PC-9 (cell line): ENCODE measurements around the gene PTPN13. TPM values are rescaled to one million over a fixed set of nuclear protein-coding genes. Genes with fewer than 3 reads are reported as not detected.
A peak's percentile ranks its signal among the peaks of the same experiment; 100 is the strongest.

ENCODE experiments used
- Bru-seq: library from RNA; stranded (reverse); fragments of 400-500 nt; gene quantifications from one replicate; lab custom pipeline; 2021; lab: Mats Ljungman, UMichigan
- BruChase-seq, 2 experiments: library from RNA; stranded (reverse); fragments of 400-500 nt; gene quantifications; one replicate each; lab custom pipeline; 2021; lab: Mats Ljungman, UMichigan
- BruUV-seq: library from RNA; stranded (reverse); fragments of 400-500 nt; replicated peaks from 2 replicates; lab custom pipeline; 2021; lab: Mats Ljungman, UMichigan
- CTCF ChIA-PET: fragments of 300-600 bp; sonication (Branson Sonifier 250); formaldehyde crosslinking; loops from one replicate; lab custom pipeline; 2022; ENCODE audit warnings: antibody characterized with exemption; lab: Charles Lee
- POLR2A ChIA-PET: fragments of 300-600 bp; sonication (Branson Sonifier 250); formaldehyde crosslinking; loops from one replicate; lab custom pipeline; 2022; ENCODE audit warnings: antibody characterized with exemption; ENCODE audit not compliant: unreplicated experiment; lab: Charles Lee
- DNase-seq, 2 experiments: peaks; one replicate each; pipeline versions ENCODE4 v3.0.0 to v3.0.0-alpha.2; 2015 to 2022; ENCODE audit warnings: mixed read lengths in 1 of 2
- H2AFZ ChIP-seq: fragments of 200-600 bp; sonication (generic); 2 replicates; pipeline ENCODE4 v1.8.1; 2017; ENCODE audit warnings: antibody characterized with exemption
- H3F3A ChIP-seq: fragments of 200-600 bp; sonication (generic); 2 replicates; pipeline ENCODE4 v1.8.1; 2017; ENCODE audit warnings: antibody characterized with exemption, mild to moderate bottlenecking, low read depth; ENCODE audit not compliant: insufficient read depth
- H3K27ac ChIP-seq: fragments of 200-600 bp; sonication (generic); 2 replicates; pipeline ENCODE4 v1.6.1; 2016; ENCODE audit warnings: mixed run types
- H3K27me3 ChIP-seq: fragments of 200-600 bp; sonication (generic); 2 replicates; pipeline ENCODE4 v1.6.1; 2016; ENCODE audit warnings: low read depth, mixed run types; ENCODE audit not compliant: insufficient read depth
- H3K36me3 ChIP-seq: fragments of 200-600 bp; sonication (generic); 2 replicates; pipeline ENCODE4 v1.6.1; 2016; ENCODE audit warnings: low read depth, mixed run types
- H3K4me1 ChIP-seq: fragments of 200-600 bp; sonication (generic); replicated peaks from 2 replicates; pipeline ENCODE4 v1.6.1; 2016; ENCODE audit warnings: mixed run types; ENCODE audit not compliant: insufficient read depth
- H3K4me2 ChIP-seq: fragments of 200-600 bp; sonication (generic); 2 replicates; pipeline ENCODE4 v1.6.1; 2017; ENCODE audit warnings: mixed run types
- H3K4me3 ChIP-seq: fragments of 200-600 bp; sonication (generic); 2 replicates; pipeline ENCODE4 v1.6.1; 2016; ENCODE audit warnings: mixed run types
- H3K79me2 ChIP-seq: fragments of 200-600 bp; sonication (generic); 2 replicates; pipeline ENCODE4 v1.6.1; 2017; ENCODE audit warnings: low read depth, mixed run types
- H3K9me2 ChIP-seq: fragments of 200-600 bp; sonication (generic); 2 replicates; pipeline ENCODE4 v1.8.1; 2017; ENCODE audit warnings: mild to moderate bottlenecking; ENCODE audit not compliant: insufficient read depth
- H3K9me3 ChIP-seq: fragments of 200-600 bp; sonication (generic); 2 replicates; pipeline ENCODE4 v1.8.1; 2016; ENCODE audit warnings: low read depth; ENCODE audit not compliant: insufficient read depth
- H4K20me1 ChIP-seq: fragments of 200-600 bp; sonication (generic); 2 replicates; pipeline ENCODE4 v1.8.1; 2017; ENCODE audit not compliant: insufficient read depth
- CTCF ChIP-seq: fragments of 200-600 bp; sonication (generic); conservative IDR thresholded peaks from 2 replicates; pipeline ENCODE4 v1.6.1; 2017; ENCODE audit warnings: mixed run types, antibody characterized with exemption, mild to moderate bottlenecking, moderate library complexity
- EZH2 ChIP-seq: fragments of 200-600 bp; sonication (generic); IDR thresholded peaks from 2 replicates; pipeline ENCODE4 v1.8.0; 2017; ENCODE audit warnings: antibody characterized with exemption, low read depth
- intact Hi-C: fragments of 100-400 bp; cut with micrococcal nuclease; formaldehyde crosslinking; loops from one replicate; pipeline ENCODE4 v1.10.0; 2022; ENCODE audit not compliant: unreplicated experiment
- long read RNA-seq: library from polyadenylated mRNA; stranded (forward); transcript quantifications from one replicate; pipeline ENCODE4 v2.0.0, GENCODE V29; 2022
- total RNA-seq: library from RNA; stranded (reverse); gene quantifications from 2 replicates; pipeline ENCODE4 v1.2.3, GENCODE V29; 2021

The PTPN13 gene
- total RNA-seq: 6.9 and 8.3 TPM in 2 replicates
- percentile 49 among the genes with signal in this experiment for Bru-seq, nascent RNA
- BruChase-seq, experiment 1, labeled RNA remaining after a 2-hour chase: percentile 49 among the genes with signal in this experiment
- BruChase-seq, experiment 2, labeled RNA remaining after a 6-hour chase: percentile 44 among the genes with signal in this experiment
- long read RNA-seq, full-length matches to known transcripts: 1 of 5 reads
- long read RNA-seq, partial matches to known transcripts: 2 of 5 reads
- long read RNA-seq, other reads (novel, unspliced or antisense): 2 of 5 reads

DNA sequence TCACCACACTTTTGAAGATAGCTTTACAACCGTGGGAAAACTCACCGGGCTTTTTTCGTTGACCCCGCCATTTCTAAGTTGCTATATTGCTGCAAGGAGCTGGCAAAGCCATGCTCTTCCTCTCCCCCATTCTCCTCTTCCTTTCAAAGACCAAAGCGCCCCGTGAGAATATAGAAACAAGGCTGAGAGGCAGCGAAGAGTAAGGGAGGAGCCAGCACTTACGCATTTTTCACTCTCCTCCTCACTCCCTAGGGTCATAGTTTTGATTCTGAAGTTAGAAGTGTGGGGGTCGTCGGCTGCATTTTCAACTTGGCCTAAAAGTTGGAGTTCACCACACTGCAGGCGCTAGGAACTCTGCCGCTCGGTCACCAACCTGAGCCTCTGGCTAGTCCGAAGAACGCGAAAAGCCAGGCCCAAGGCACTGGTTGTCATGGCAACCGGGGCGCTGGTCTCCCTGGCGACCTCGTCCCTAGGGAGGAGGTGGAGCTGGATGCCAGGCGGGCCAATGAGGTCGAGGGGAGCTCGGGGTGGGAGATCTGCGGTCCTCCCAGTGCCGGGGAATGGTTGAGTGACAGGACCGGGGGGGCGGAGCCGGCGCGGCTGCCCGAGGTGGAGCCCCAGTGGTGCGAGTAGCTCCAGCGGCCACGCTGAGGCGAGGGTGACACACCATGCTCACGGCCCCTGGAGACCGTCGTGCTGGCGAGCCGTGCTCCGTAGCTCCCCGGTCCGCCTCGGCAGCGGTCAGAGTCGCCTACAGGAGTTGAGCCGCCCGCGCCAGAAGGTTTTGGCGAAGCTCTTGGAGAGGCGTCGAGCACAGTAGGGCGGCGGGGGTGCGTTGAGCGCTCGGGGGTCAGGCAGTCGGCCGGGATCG is at the start of gene PTPN13:
TSS of gene PTPN13 (plus strand) at position 628 of the 871 bp plus-strand sequence. CDS start 40,942 bp downstream, outside the sequence.
- intact Hi-C loops: no loop called here
- Histone ChIP-seq H3K27ac (no peak within 1 kb of the TSS; the same call in 1 of the 2 replicates), H3K4me2 (peak within 1 kb of the TSS; percentile 77), H4K20me1 (no peaks in the 10 kb centered on the region; the same call in 1 of the 2 replicates), H3K4me1 (peaks cover 28% of the 10 kb centered on the region), H3K9me2 (no peaks in the 10 kb centered on the region), H3F3A (no peaks in the 10 kb centered on the region), H3K9me3 (no peaks in the 10 kb centered on the region), H2AFZ (peak within 1 kb of the TSS; percentile 99), H3K27me3 (no peaks in the 10 kb centered on the region), H3K36me3 (no peaks in the 10 kb centered on the region), H3K79me2 (peaks cover 18% of the 10 kb centered on the region), H3K4me3 (peak within 1 kb of the TSS; percentile 79)
- no TSS peak for BruUV-seq
- peak; percentile 91 to 95 for DNase-seq
- ChIA-PET POLR2A (interaction anchor here (0.5 to 0.7 kb wide), 6 partner anchors 9 to 599 kb away, joined by 3 to 7 read pairs (median 4); no protein-coding TSS in a partner anchor), CTCF (interaction anchor here (1.0 kb wide), 2 partner anchors 97 to 341 kb away, joined by 3 to 6 read pairs; partner anchors contain the start of gene AFF1)
- TF ChIP-seq EZH2: no peak
- TF ChIP-seq CTCF: no peak

GRCh38 chr4:86547140-86547539 is 47.0 kb upstream of the PTPN13 start:
- no peaks in the 10 kb centered on the region for H3K9me3 ChIP-seq
- no peak for DNase-seq
- H3K4me1 ChIP-seq: no peaks in the 10 kb centered on the region
- no peaks in the 10 kb centered on the region for H4K20me1 ChIP-seq
- ChIA-PET POLR2A (no interaction called here), CTCF (no interaction called here)
- H2AFZ ChIP-seq: no peak overlapping the region
- H3K4me3 ChIP-seq: no peak overlapping the region
- no peak for TF ChIP-seq EZH2
- TF ChIP-seq CTCF: no peak
- H3K4me2 ChIP-seq: no peak overlapping the region
- BruUV-seq: no TSS peak
- H3F3A ChIP-seq: no peaks in the 10 kb centered on the region
- intact Hi-C loops: no loop called here
- H3K27me3 ChIP-seq: no peaks in the 10 kb centered on the region
- no peak overlapping the region for H3K27ac ChIP-seq
- no peaks in the 10 kb centered on the region for H3K79me2 ChIP-seq
- H3K9me2 ChIP-seq: no peaks in the 10 kb centered on the region
- no peaks in the 10 kb centered on the region for H3K36me3 ChIP-seq

DNA sequence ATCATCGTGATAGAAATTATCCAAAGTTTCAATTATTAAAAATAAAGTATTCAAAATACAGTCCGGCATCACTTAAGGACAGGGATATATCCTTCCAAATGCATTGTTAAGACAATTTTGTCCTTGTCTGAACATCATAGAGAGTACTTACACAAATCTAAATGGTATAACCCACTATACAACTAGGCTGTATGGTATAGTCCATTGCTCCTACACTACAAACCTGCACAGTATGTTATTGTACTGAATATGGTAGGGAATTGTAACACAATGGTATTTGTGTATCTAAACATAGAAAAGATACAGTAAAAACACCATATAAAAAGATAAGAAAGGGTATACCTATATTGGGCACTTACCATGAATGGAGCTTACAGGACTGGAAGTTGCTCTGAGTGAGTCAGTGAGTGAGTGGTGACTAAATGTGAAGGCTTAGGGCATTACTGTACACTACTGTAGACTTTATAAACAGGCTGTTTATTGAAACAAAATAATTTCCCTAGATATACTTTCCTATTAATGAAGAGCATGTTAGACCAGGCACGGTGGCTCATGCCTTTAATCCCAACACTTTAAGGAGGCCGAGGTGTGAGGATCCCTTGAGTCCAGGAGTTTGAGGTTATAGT is 44.8 kb upstream of the PTPN13 start:
- Histone ChIP-seq H3K4me2 (no peak overlapping the region), H2AFZ (no peak overlapping the region), H4K20me1 (no peaks in the 10 kb centered on the region), H3K36me3 (no peaks in the 10 kb centered on the region), H3K9me3 (no peaks in the 10 kb centered on the region), H3K9me2 (no peaks in the 10 kb centered on the region), H3K79me2 (no peaks in the 10 kb centered on the region), H3K27me3 (no peaks in the 10 kb centered on the region), H3K4me1 (no peaks in the 10 kb centered on the region), H3K27ac (no peak overlapping the region), H3K4me3 (no peak overlapping the region), H3F3A (no peaks in the 10 kb centered on the region)
- no peak for DNase-seq
- BruUV-seq: no TSS peak
- POLR2A ChIA-PET: no interaction called here
- CTCF ChIA-PET: no interaction called here
- TF ChIP-seq EZH2: no peak
- no peak for TF ChIP-seq CTCF
- intact Hi-C loops: no loop called here
